ENCODE data around the gene ANO3. TPM values are rescaled to one million over a fixed set of nuclear protein-coding genes. Genes with fewer than 3 reads are reported as not detected.

Gene ANO3
- total and polyA plus RNA-seq, 4 donors = 0.02 to 0.63 (median 0.16) TPM

DNA sequence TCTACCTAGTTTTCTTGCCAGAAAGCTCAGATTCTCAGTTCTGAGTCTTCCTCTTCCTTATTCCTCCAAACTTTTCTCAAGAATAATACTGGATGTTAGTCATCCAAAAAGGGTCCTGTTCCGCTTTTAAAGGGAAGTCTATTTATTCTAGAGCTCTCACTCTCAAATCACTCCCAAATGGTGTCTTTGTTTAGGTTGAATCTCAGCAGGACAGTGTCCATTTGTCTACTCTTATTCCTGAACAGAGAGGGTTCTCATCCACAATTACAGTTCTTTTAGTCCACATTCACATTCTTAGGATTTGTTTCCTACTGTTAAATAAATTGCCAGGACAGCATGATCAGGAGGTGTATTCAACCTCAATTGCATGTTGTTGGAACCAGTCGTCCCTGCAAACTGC, 178.8 kb downstream of the ANO3 start:
- Histone ChIP-seq H3K36me3 (ENCODE audit: control insufficient read depth in 4 of 4, insufficient read depth in 4 of 4, low read length in 4 of 4) (no peaks in the 10 kb centered on the region), H3K27ac (ENCODE audit: low read depth in 1 of 2, low read length in 1 of 2) (no peak overlapping the region), H3K4me1 (ENCODE audit: control insufficient read depth in 5 of 5, insufficient read depth in 5 of 5, low read length in 5 of 5) (no peaks in the 10 kb centered on the region), H3K9me3 (ENCODE audit: control insufficient read depth in 4 of 4, insufficient read depth in 3 of 4, low read length in 3 of 4) (no peaks in the 10 kb centered on the region), H3K9ac (ENCODE audit: insufficient read depth in 1 of 2, low read length in 2 of 2) (no peak overlapping the region), H3K27me3 (ENCODE audit: control insufficient read depth in 3 of 3, insufficient read depth in 3 of 3, low read length in 2 of 3) (no peaks in the 10 kb centered on the region), H3K4me3 (no peak overlapping the region)
- no peak for ATAC-seq (ENCODE audit: insufficient read depth, low FRiP score)
- TF ChIP-seq CTCF (IDR thresholded peaks at IDR 0.05; ENCODE audit: control extremely low read depth, extremely low read depth) = no peak
- DNase-seq = no peak
- 80 to 89% methylated on average over 2 of the region's 2 CpGs for WGBS, 2 donors

DNA sequence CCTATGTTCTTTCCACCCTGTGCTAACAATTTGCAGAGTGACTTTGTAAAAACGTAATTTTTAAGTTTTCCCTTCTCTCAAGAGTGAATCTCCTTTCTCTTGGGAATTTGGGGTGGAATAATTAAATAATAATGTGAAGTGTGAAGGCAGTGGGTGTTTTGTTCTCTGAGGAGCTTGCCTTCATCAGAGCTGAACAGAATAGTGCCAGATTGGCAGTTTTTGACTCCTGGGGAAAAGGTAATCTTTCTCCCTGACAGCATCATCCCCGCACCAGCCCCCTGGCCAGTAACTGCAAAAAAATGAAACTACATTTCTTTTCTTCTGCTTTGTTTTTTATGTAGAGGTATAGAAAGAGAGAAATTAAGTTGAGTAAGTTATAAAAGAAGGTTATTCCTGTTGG, 180.3 kb downstream of the ANO3 start:
- Histone ChIP-seq H3K27ac (ENCODE audit: low read depth in 1 of 2, low read length in 1 of 2) (no peak overlapping the region), H3K27me3 (ENCODE audit: control insufficient read depth in 3 of 3, insufficient read depth in 3 of 3, low read length in 2 of 3) (no peaks in the 10 kb centered on the region), H3K9me3 (ENCODE audit: control insufficient read depth in 4 of 4, insufficient read depth in 3 of 4, low read length in 3 of 4) (no peaks in the 10 kb centered on the region), H3K9ac (ENCODE audit: insufficient read depth in 1 of 2, low read length in 2 of 2) (no peak overlapping the region), H3K36me3 (ENCODE audit: control insufficient read depth in 4 of 4, insufficient read depth in 4 of 4, low read length in 4 of 4) (no peaks in the 10 kb centered on the region), H3K4me3 (no peak overlapping the region), H3K4me1 (ENCODE audit: control insufficient read depth in 5 of 5, insufficient read depth in 5 of 5, low read length in 5 of 5) (no peaks in the 10 kb centered on the region)
- ATAC-seq (ENCODE audit: insufficient read depth, low FRiP score) = no peak
- no peak for TF ChIP-seq CTCF (IDR thresholded peaks at IDR 0.05; ENCODE audit: control extremely low read depth, extremely low read depth)
- 72 to 75% methylated on average over 2 of the region's 2 CpGs for WGBS, 2 donors
- DNase-seq = no peak

DNA sequence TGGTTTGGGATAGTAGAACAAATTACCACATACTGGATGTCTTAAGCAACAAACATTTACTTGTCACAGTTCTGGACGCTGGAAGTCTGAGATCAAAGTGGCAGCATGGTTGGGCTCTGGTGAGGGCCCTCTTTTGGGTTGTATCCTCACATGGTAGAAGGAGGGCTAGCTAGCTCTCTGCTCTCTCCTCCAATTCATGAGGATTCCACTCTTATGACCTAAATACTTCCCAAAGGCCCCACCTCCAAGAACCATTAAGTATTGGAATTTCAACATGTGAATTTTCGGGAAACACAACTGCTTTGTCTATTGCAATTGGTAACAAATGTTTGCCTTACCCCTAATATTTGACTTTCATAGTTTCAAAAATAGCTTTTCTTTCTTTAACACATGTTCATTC, 187.5 kb downstream of the ANO3 start:
- no peak overlapping the region for H3K4me3 ChIP-seq
- no peak for DNase-seq
- H3K9me3 ChIP-seq (ENCODE audit: control insufficient read depth in 4 of 4, insufficient read depth in 3 of 4, low read length in 3 of 4) = no peaks in the 10 kb centered on the region
- H3K4me1 ChIP-seq (ENCODE audit: control insufficient read depth in 5 of 5, insufficient read depth in 5 of 5, low read length in 5 of 5) = no peaks in the 10 kb centered on the region
- no peak for ATAC-seq (ENCODE audit: insufficient read depth, low FRiP score)
- H3K27ac ChIP-seq (ENCODE audit: low read depth in 1 of 2, low read length in 1 of 2) = no peak overlapping the region
- H3K9ac ChIP-seq (ENCODE audit: insufficient read depth in 1 of 2, low read length in 2 of 2) = no peak overlapping the region
- no peak for TF ChIP-seq CTCF (IDR thresholded peaks at IDR 0.05; ENCODE audit: control extremely low read depth, extremely low read depth)
- 75 to 86% methylated on average over 2 of the region's 2 CpGs for WGBS, 2 donors
- H3K27me3 ChIP-seq (ENCODE audit: control insufficient read depth in 3 of 3, insufficient read depth in 3 of 3, low read length in 2 of 3) = no peaks in the 10 kb centered on the region
- H3K36me3 ChIP-seq (ENCODE audit: control insufficient read depth in 4 of 4, insufficient read depth in 4 of 4, low read length in 4 of 4) = no peaks in the 10 kb centered on the region

DNA sequence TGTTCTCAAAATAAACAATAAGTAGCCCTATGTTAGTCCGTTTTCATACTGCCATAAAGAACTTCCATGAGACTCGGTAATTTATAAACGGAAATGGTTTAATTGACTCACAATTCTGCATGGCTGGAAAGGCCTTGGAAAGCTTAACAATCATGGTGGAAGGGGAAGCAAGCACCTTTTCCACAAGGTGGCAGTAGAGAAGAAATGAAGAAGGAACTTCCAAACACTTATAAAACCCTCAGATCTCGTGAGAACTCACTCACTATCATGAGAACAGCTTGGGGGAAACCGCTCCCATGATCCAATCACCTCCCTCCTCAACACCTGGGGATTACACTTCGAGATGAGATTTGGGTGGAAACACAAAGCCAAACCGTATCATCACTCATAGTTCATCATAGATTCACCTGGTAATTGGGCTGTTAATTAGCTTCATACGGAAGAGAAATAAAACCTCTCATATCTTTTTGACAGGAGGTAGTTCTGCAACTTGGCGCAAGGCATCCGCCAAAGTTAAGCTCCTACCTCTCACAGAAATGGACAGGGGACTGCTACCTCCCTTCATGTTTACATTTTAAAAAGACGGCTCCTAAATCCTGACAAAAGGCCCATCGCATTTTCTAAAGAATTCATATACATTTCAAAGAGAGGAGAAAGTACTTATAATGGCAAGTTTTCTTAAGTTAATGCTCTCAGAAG, 191.1 kb downstream of the ANO3 start:
- no peak overlapping the region for H3K9ac ChIP-seq (ENCODE audit: insufficient read depth in 1 of 2, low read length in 2 of 2)
- WGBS, 2 donors = 73 to 75% methylated on average over 12 of the region's 12 CpGs
- H3K4me3 ChIP-seq = no peak overlapping the region
- no peaks in the 10 kb centered on the region for H3K36me3 ChIP-seq (ENCODE audit: control insufficient read depth in 4 of 4, insufficient read depth in 4 of 4, low read length in 4 of 4)
- no peak for TF ChIP-seq CTCF (IDR thresholded peaks at IDR 0.05; ENCODE audit: control extremely low read depth, extremely low read depth)
- ATAC-seq (ENCODE audit: insufficient read depth, low FRiP score) = no peak
- no peaks in the 10 kb centered on the region for H3K4me1 ChIP-seq (ENCODE audit: control insufficient read depth in 5 of 5, insufficient read depth in 5 of 5, low read length in 5 of 5)
- no peaks in the 10 kb centered on the region for H3K27me3 ChIP-seq (ENCODE audit: control insufficient read depth in 3 of 3, insufficient read depth in 3 of 3, low read length in 2 of 3)
- H3K27ac ChIP-seq (ENCODE audit: low read depth in 1 of 2, low read length in 1 of 2) = no peak overlapping the region
- no peak for DNase-seq
- no peaks in the 10 kb centered on the region for H3K9me3 ChIP-seq (ENCODE audit: control insufficient read depth in 4 of 4, insufficient read depth in 3 of 4, low read length in 3 of 4)

Data from lung (tissue), 12 donors.